Hepatocyte (in vitro differentiated cells): ENCODE data around the gene NADSYN1.

Experiments
- CTCF ChIP-seq: fragments of 200-600 bp; sonication (generic); IDR thresholded peaks from 2 replicates; pipeline ENCODE4 v1.5.1; 2016; ENCODE audit warnings: antibody characterized with exemption, mild to moderate bottlenecking; ENCODE audit not compliant: poor library complexity
- EZH2 ChIP-seq: fragments of 200-600 bp; sonication (generic); IDR thresholded peaks from 2 replicates; pipeline ENCODE4 v1.6.1; 2016; ENCODE audit warnings: antibody characterized with exemption, mild to moderate bottlenecking, borderline replicate concordance

GRCh38 chr11:71488681-71489270 is 35.8 kb downstream of the NADSYN1 start:
- TF ChIP-seq CTCF (no peak), EZH2 (no peak)
